KMS-11 (cell line): Measurements from ENCODE around the gene THAP11.

Experiments
- H2AFZ ChIP-seq: fragments of 200-600 bp; sonication (generic); 2 replicates; pipeline ENCODE4 v1.6.1; 2016; ENCODE audit warnings: antibody characterized with exemption, mixed run types, low read depth
- H3K27ac ChIP-seq: fragments of 200-600 bp; sonication (generic); 2 replicates; pipeline ENCODE4 v1.6.1; 2016; ENCODE audit warnings: mild to moderate bottlenecking, mixed run types
- H3K27me3 ChIP-seq: fragments of 200-600 bp; sonication (generic); 2 replicates; pipeline ENCODE4 v1.6.1; 2017; ENCODE audit warnings: mild to moderate bottlenecking, low read depth, mixed run types, moderate library complexity; ENCODE audit not compliant: insufficient read depth
- H3K36me3 ChIP-seq: fragments of 200-600 bp; sonication (generic); 2 replicates; pipeline ENCODE4 v1.6.1; 2017; ENCODE audit warnings: mild to moderate bottlenecking, mixed run types; ENCODE audit not compliant: insufficient read depth
- H3K4me1 ChIP-seq: fragments of 200-600 bp; sonication (generic); 2 replicates; pipeline ENCODE4 v1.6.1; 2016; ENCODE audit warnings: mild to moderate bottlenecking, low read depth, mixed run types; ENCODE audit not compliant: poor library complexity, severe bottlenecking
- H3K4me2 ChIP-seq: fragments of 200-600 bp; sonication (generic); 2 replicates; pipeline ENCODE4 v1.7.0; 2016; ENCODE audit warnings: mild to moderate bottlenecking, mixed run types
- H3K4me3 ChIP-seq: fragments of 200-600 bp; sonication (generic); IDR thresholded peaks from 2 replicates; pipeline ENCODE4 v1.6.1; 2017; ENCODE audit warnings: low read depth, low read length, mixed read lengths; ENCODE audit not compliant: insufficient read depth
- H3K79me2 ChIP-seq: fragments of 200-600 bp; sonication (generic); 2 replicates; pipeline ENCODE4 v1.6.1; 2016; ENCODE audit warnings: low read depth, mixed run types; ENCODE audit not compliant: insufficient read depth
- H3K9ac ChIP-seq: fragments of 200-600 bp; sonication (generic); 2 replicates; pipeline ENCODE4 v1.6.1; 2016; ENCODE audit warnings: mild to moderate bottlenecking, mixed run types
- H4K20me1 ChIP-seq: fragments of 200-600 bp; sonication (generic); 2 replicates; pipeline ENCODE4 v1.6.1; 2016; ENCODE audit warnings: mild to moderate bottlenecking, mixed run types; ENCODE audit not compliant: insufficient read depth
- TF ChIP-seq, protein P1 (sequence below): fragments of 200-600 bp; sonication (generic); conservative IDR thresholded peaks from 2 replicates; pipeline ENCODE4 v1.6.1; 2017; ENCODE audit warnings: low read depth, mild to moderate bottlenecking, antibody characterized with exemption, low read length, moderate library complexity, mixed read lengths

Gene THAP11

DNA sequence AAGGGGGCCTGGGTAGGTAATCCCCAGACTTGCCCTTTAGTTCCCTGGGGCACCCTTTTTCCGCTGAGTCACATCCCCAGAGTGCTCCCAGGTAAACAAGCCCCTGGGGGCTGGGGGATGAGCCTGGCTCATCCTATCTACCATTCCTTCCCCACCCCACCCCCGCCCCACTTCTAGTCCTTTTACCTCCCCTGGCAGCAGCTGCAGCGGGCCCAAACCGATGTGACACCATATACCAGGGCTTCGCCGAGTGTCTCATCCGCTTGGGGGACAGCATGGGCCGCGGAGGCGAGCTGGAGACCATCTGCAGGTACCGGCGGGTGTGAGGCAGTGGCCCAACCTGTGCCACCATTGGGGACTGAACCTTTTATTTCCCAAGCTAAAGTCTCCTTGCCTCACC lies 43.4 kb downstream of the THAP11 start:
- H3K9ac ChIP-seq: no peak overlapping the region
- no peaks in the 10 kb centered on the region for H3K27me3 ChIP-seq
- H3K4me3 ChIP-seq: no peak overlapping the region
- no peak overlapping the region for H3K27ac ChIP-seq
- H2AFZ ChIP-seq: no peak overlapping the region
- TF ChIP-seq, protein P1, sequence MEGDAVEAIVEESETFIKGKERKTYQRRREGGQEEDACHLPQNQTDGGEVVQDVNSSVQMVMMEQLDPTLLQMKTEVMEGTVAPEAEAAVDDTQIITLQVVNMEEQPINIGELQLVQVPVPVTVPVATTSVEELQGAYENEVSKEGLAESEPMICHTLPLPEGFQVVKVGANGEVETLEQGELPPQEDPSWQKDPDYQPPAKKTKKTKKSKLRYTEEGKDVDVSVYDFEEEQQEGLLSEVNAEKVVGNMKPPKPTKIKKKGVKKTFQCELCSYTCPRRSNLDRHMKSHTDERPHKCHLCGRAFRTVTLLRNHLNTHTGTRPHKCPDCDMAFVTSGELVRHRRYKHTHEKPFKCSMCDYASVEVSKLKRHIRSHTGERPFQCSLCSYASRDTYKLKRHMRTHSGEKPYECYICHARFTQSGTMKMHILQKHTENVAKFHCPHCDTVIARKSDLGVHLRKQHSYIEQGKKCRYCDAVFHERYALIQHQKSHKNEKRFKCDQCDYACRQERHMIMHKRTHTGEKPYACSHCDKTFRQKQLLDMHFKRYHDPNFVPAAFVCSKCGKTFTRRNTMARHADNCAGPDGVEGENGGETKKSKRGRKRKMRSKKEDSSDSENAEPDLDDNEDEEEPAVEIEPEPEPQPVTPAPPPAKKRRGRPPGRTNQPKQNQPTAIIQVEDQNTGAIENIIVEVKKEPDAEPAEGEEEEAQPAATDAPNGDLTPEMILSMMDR: no peak
- no peak overlapping the region for H3K4me2 ChIP-seq
- 0 out of 2 replicates have a peak, but pooled peaks cover 5% of the 10 kb centered on the region for H3K36me3 ChIP-seq
- H3K79me2 ChIP-seq: no peaks in the 10 kb centered on the region
- no peaks in the 10 kb centered on the region for H4K20me1 ChIP-seq
- H3K4me1 ChIP-seq: no peaks in the 10 kb centered on the region

DNA sequence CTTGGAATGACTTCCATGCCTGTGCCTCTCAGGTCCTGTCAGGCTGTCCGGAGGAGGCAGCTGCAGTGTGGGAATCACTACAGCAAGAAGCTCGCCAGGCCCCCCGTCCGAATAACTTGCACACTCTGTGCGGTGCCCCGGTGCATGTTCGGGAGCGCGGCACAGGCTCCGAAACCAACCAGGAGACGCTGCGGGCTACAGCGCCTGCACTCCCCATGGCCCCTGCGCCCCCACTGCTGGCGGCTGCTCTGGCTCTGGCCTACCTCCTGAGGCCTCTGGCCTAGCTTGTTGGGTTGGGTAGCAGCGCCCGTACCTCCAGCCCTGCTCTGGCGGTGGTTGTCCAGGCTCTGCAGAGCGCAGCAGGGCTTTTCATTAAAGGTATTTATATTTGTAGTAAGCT lies 43.9 kb downstream of the THAP11 start:
- TF ChIP-seq, protein P1: no peak
- Histone ChIP-seq H3K36me3 (0 out of 2 replicates have a peak, but pooled peaks cover 4% of the 10 kb centered on the region), H4K20me1 (no peaks in the 10 kb centered on the region), H3K27me3 (no peaks in the 10 kb centered on the region), H3K27ac (no peak overlapping the region), H3K79me2 (no peaks in the 10 kb centered on the region), H2AFZ (no peak overlapping the region), H3K4me1 (no peaks in the 10 kb centered on the region), H3K4me3 (no peak overlapping the region), H3K9ac (no peak overlapping the region), H3K4me2 (no peak overlapping the region)

DNA sequence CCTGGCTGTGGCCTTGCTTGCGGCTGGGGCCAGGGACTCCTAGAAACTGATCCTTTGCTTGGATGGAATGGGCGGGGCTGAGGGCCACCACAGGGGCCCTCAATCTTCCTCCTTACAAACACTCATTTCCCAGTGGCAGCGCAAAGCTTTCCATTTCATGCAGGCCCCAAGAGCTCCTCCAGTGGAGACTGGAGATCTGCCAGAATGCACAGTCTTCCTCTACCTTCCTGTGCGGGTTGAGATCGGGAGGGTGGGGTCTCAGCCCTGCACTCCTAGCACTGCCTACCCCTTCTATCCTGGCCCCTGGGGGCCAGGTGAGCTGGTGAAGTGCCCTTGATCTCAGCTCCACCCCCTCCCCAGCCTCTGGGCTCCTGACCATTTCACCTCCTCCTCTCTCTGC lies 44.3 kb downstream of the THAP11 start:
- H3K36me3 ChIP-seq: no peaks in the 10 kb centered on the region

DNA sequence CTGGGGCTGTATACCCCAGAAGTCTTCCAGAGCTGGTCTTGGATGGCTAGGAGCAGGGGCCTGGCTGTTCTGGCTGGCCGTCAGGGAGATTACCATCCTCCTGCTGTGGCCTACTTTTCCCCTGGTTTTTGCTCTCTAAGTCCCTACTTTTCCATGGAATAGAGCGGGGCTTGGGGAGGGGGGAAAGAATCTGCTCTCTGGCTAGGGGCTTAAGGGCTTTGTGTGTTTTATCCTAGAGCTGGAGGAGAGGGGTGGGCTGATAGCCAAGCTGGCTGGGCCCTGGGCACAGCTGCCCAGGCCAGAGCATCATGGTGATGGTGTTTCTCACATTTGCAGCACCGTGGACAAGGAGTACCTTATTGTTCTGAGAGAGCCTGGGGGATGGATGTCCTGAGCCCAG lies 46.2 kb downstream of the THAP11 start:
- Histone ChIP-seq H3K79me2 (peaks cover under 1% of the 10 kb centered on the region; the same call in 1 of the 2 replicates), H3K27ac (no peak overlapping the region), H3K4me3 (no peak overlapping the region), H3K4me2 (no peak overlapping the region), H2AFZ (no peak overlapping the region), H3K27me3 (no peaks in the 10 kb centered on the region), H3K36me3 (no peaks in the 10 kb centered on the region), H3K9ac (no peak overlapping the region), H3K4me1 (peaks cover 6% of the 10 kb centered on the region), H4K20me1 (no peaks in the 10 kb centered on the region)
- TF ChIP-seq, protein P1: no peak

More for the DNA sequence above, 44.3 kb downstream of the THAP11 start:
- no peak overlapping the region for H3K4me2 ChIP-seq
- no peak overlapping the region for H3K9ac ChIP-seq
- no peak overlapping the region for H3K27ac ChIP-seq
- no peaks in the 10 kb centered on the region for H3K79me2 ChIP-seq
- H3K4me3 ChIP-seq: no peak overlapping the region
- no peaks in the 10 kb centered on the region for H3K27me3 ChIP-seq
- TF ChIP-seq, protein P1: no peak
- no peaks in the 10 kb centered on the region for H4K20me1 ChIP-seq
- H3K4me1 ChIP-seq: no peaks in the 10 kb centered on the region
- H2AFZ ChIP-seq: no peak overlapping the region
